Fibroblast of pulmonary artery (primary cell): Measurements from ENCODE around the gene VSX1.

Source experiments
- DNase-seq: peaks from one replicate; pipeline ENCODE4 v3.0.0-alpha.2; 2010; ENCODE audit warnings: low read depth
- H3K4me3 ChIP-seq: replicated peaks from 2 replicates; pipeline ENCODE4 v1.5.1; 2011; ENCODE audit warnings: low read depth, mild to moderate bottlenecking, control low read depth, low read length, moderate library complexity
- TF ChIP-seq, protein P1 (sequence below): IDR thresholded peaks from 2 replicates; pipeline ENCODE4 v1.5.1; 2011; ENCODE audit warnings: mild to moderate bottlenecking, control low read depth, low read length, inconsistent platforms; ENCODE audit errors: missing control alignments

VSX1 gene

DNA sequence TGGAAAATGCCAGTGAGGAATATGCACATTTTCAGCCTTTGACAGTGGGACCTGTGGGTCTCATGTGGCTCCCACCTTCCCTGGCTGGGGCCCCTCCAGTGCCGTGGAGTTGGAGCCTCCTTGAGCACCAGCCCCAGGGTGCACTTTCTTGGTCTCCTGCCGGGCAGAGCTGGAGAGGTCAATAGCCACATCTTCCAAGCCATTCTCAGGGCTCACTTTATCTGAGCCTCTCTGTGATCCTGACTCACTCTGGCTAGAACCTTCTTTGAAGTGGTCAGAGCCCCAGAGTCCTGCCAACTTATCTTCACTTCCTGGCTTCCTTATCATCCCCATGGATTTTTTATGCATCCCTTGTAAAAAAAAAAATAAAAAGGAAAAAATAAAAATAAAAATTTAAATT lies 5.7 kb downstream of the VSX1 start:
- no peak for DNase-seq
- H3K4me3 ChIP-seq: no peak overlapping the region
- TF ChIP-seq, protein P1, sequence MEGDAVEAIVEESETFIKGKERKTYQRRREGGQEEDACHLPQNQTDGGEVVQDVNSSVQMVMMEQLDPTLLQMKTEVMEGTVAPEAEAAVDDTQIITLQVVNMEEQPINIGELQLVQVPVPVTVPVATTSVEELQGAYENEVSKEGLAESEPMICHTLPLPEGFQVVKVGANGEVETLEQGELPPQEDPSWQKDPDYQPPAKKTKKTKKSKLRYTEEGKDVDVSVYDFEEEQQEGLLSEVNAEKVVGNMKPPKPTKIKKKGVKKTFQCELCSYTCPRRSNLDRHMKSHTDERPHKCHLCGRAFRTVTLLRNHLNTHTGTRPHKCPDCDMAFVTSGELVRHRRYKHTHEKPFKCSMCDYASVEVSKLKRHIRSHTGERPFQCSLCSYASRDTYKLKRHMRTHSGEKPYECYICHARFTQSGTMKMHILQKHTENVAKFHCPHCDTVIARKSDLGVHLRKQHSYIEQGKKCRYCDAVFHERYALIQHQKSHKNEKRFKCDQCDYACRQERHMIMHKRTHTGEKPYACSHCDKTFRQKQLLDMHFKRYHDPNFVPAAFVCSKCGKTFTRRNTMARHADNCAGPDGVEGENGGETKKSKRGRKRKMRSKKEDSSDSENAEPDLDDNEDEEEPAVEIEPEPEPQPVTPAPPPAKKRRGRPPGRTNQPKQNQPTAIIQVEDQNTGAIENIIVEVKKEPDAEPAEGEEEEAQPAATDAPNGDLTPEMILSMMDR: no peak

DNA sequence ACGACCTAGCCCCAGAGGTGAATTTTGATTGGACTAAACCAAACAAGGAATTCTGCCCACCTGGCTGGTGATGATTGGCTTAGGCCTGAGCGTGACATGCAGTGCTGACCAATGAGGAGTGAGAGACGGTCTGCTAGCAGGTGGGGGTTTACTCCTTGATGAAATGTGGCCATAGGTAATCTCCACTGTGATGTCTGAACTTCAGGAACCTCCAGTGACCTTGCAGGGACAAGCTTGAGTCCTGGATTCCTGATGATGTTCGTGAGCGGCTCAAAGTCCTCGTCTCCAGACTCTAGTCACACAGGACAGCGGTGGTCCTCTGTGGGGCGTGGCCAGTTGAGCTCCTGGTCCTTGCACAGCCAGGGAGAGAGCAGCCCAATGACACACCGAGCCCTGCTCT lies 8.4 kb downstream of the VSX1 start:
- DNase-seq: no peak
- H3K4me3 ChIP-seq: no peak overlapping the region
- TF ChIP-seq, protein P1: no peak

DNA sequence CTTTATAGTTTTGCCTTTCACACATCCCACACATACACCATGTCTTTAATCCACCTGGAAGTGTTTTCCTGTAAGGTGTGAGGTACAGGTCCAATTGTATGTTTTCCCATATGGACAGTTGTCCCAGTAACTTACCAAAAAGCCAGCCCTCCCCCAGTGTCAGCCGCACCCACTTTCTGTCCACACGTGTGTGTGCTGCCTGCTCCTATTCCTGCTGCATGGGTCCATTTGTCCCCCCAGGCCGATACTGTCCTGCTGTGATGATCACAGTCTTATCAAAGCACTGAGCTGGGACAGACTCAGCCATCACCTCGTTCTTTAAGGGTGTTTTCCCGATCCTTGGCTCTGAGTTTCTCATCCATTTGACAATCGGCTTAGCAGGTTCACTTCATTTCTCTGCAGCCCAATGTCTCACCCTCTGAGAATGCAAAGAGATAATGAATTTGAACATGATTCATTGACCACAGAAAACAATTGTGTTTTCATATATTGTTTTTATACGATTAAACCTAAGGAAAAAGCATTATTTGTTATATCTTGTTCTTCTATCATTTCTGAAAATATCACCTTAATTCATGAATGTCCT lies 9.6 kb downstream of the VSX1 start:
- H3K4me3 ChIP-seq: no peak overlapping the region
- peak; percentile 38 for DNase-seq
- TF ChIP-seq, protein P1: no peak

DNA sequence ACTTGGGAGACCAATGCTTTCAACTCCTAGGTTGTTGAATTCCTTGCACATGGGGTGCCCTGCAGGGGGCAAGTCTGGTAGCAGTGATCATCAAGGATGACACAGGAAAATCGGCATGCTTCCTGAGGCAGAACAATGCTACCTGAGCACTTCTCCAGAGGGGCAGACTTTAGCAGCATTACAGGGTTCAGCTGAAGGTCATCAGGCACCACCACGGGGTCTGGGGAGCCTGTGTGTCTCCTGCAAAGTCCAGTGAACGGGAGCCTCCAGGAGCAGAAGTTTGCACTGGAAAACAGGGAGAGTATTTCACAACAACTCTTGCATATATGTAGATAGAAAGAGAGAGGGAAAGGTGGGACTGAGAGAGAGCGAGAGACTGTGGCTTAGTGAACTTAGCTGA lies 10.2 kb downstream of the VSX1 start:
- TF ChIP-seq, protein P1: no peak
- no peak overlapping the region for H3K4me3 ChIP-seq
- DNase-seq: no peak

DNA sequence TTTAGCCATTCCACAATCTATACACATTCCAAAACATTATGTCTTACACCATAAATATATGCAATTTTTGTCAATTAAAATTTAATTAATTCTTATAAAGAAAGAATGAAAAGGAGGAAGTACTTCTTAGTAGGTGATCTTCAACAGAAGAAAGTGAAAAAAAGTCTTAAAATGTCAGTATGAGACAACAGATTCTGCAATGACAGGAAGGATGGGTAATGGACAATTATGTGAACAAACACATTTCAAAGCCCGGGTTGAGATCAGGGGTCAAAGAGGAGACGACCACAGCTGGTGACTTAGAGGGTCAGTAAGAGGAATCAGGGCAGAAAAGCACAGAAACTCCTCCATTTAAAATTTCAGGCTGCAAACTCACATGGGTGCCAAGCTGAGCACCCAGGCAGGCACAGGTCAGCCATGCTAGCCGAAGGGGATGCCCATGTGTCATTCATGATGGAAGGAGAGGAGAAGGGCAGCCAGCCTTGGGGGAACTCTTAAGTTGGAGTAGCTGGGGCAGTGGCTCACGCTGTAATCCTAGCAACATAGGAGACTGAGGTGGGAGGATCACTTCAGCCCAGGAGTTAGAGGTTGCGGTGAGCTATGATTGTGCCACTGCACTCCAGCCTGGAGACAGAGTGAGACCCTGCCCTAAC lies 11.0 kb downstream of the VSX1 start:
- DNase-seq: no peak
- H3K4me3 ChIP-seq: no peak overlapping the region
- TF ChIP-seq, protein P1: no peak

DNA sequence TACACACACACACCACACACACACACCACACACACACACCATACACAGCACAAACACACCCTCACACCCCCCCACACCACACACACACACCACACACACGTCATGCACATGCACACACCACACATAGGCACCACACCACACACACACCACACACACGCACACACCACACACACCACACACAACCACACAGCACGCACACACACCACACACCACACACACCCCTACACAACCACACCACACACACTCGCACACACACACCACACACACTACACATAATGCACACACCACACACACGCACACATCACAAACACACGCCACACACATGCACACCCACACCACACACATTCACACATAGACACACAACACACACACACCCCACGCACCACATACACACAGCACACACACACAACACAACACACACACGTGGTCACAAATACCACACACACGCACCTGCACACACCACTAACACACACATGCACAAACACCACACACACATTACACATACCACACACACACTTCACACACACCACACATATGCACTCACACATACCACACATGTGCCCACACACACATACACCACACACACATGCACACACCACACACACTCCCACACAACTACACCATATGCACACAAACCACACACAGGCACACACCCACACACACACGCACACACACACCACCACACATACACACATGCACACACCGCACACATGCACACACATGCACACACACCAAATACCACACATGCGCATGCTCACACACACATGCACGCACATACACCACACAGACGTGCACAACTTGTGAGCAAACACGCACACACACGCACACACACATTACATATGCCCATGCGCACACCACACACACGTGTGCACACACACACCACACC lies 14.6 kb downstream of the VSX1 start:
- no peak for DNase-seq
- TF ChIP-seq, protein P1: no peak
- no peak overlapping the region for H3K4me3 ChIP-seq
